OCI-LY1 (cell line): ENCODE results near the gene RASD1.

Experiments
- H2AFZ ChIP-seq: fragments of 200-600 bp; sonication (generic), shearing (Covaris generic); 2 replicates; pipeline ENCODE4 v1.6.0; 2014; ENCODE audit warnings: antibody characterized with exemption, mild to moderate bottlenecking, low read length
- H3F3A ChIP-seq: fragments of 200-600 bp; sonication (generic), shearing (Covaris generic); 2 replicates; pipeline ENCODE4 v1.6.0; 2014; ENCODE audit warnings: mild to moderate bottlenecking, antibody characterized with exemption, low read length, moderate library complexity; ENCODE audit not compliant: insufficient read depth
- H3K27ac ChIP-seq: fragments of 200-600 bp; sonication (generic); 2 replicates; pipeline ENCODE4 v1.5.1; 2014; ENCODE audit warnings: low read length, mixed run types, mild to moderate bottlenecking, low read depth; ENCODE audit not compliant: poor library complexity, severe bottlenecking
- H3K27me3 ChIP-seq: fragments of 200-600 bp; sonication (generic); 2 replicates; pipeline ENCODE4 v1.6.0; 2014; ENCODE audit warnings: antibody characterized with exemption, mild to moderate bottlenecking, low read length, moderate library complexity; ENCODE audit not compliant: insufficient read depth
- H3K36me3 ChIP-seq: fragments of 200-600 bp; sonication (generic); 2 replicates; pipeline ENCODE4 v1.6.1; 2014; ENCODE audit warnings: mild to moderate bottlenecking, antibody characterized with exemption, low read length, moderate library complexity, mixed read lengths; ENCODE audit not compliant: insufficient read depth
- H3K4me1 ChIP-seq: fragments of 200-600 bp; sonication (generic); 2 replicates; pipeline ENCODE4 v1.5.1; 2014; ENCODE audit warnings: mild to moderate bottlenecking, low read length, moderate library complexity; ENCODE audit not compliant: insufficient read depth, severe bottlenecking
- H3K4me2 ChIP-seq: fragments of 200-600 bp; sonication (generic), shearing (Covaris generic); 2 replicates; pipeline ENCODE4 v1.6.1; 2014; ENCODE audit warnings: low read length
- H3K4me3 ChIP-seq: fragments of 200-600 bp; sonication (generic); 2 replicates; pipeline ENCODE4 v1.5.1; 2014; ENCODE audit warnings: low read length, low read depth, mild to moderate bottlenecking, mixed read lengths; ENCODE audit not compliant: poor library complexity, severe bottlenecking
- H3K79me2 ChIP-seq: fragments of 200-600 bp; shearing (Covaris generic); 2 replicates; pipeline ENCODE4 v1.6.1; 2016; ENCODE audit warnings: mixed run types, low read length, mixed read lengths; ENCODE audit not compliant: insufficient read depth
- H3K9ac ChIP-seq: fragments of 200-600 bp; sonication (generic), shearing (Covaris generic); 2 replicates; pipeline ENCODE4 v1.6.1; 2014; ENCODE audit warnings: mild to moderate bottlenecking, low read length, mixed read lengths
- H3K9me2 ChIP-seq: fragments of 200-600 bp; sonication (generic), shearing (Covaris generic); 2 replicates; pipeline ENCODE4 v1.6.1; 2014; ENCODE audit warnings: low read depth, mild to moderate bottlenecking, low read length, mixed read lengths
- H3K9me3 ChIP-seq: fragments of 200-600 bp; shearing (Covaris generic); 2 replicates; pipeline ENCODE4 v1.6.1; 2014; ENCODE audit warnings: low read length, mixed read lengths
- H4K20me1 ChIP-seq: fragments of 200-600 bp; sonication (generic), shearing (Covaris generic); 2 replicates; pipeline ENCODE4 v1.6.0; 2016; ENCODE audit warnings: mild to moderate bottlenecking, low read length; ENCODE audit not compliant: insufficient read depth
- EZH2 ChIP-seq: fragments of 200-600 bp; sonication (generic), shearing (Covaris generic); IDR thresholded peaks from 2 replicates; pipeline ENCODE4 v1.8.0; 2017; ENCODE audit warnings: borderline replicate concordance, mixed run types, mild to moderate bottlenecking, antibody characterized with exemption, low read length, moderate library complexity, mixed read lengths
- TF ChIP-seq, protein P1 (sequence below): fragments of 200-600 bp; sonication (generic), shearing (Covaris generic); IDR thresholded peaks from 2 replicates; pipeline ENCODE4 v1.5.1; 2017; ENCODE audit warnings: mild to moderate bottlenecking, antibody characterized with exemption, low read length, moderate library complexity, mixed read lengths

Gene RASD1

DNA sequence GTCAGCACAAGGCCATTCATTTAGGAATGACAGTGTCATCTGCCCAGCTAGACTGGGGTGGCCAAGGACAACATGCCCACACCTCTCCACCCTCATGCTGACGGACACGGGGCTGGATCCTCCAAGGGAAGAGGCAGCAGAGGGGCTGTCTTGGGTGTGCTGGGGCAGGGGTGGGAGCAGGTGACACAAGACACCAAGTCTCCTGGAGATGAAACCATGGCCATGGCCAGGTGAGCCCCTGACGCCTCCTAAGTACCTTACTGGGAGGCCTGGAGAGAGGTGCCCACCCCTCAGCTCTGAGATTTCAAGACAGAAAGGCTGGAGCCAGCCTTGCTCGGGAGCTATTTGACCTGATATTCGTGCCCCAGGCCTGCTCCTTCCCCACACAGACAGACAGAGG is 9.0 kb upstream of the RASD1 start:
- no peaks in the 10 kb centered on the region for H3K4me1 ChIP-seq
- no peak overlapping the region for H2AFZ ChIP-seq
- no peaks in the 10 kb centered on the region for H3F3A ChIP-seq
- H3K9me2 ChIP-seq, result no peaks in the 10 kb centered on the region
- H3K27me3 ChIP-seq, result no peaks in the 10 kb centered on the region
- H4K20me1 ChIP-seq, result no peaks in the 10 kb centered on the region
- TF ChIP-seq, protein P1, sequence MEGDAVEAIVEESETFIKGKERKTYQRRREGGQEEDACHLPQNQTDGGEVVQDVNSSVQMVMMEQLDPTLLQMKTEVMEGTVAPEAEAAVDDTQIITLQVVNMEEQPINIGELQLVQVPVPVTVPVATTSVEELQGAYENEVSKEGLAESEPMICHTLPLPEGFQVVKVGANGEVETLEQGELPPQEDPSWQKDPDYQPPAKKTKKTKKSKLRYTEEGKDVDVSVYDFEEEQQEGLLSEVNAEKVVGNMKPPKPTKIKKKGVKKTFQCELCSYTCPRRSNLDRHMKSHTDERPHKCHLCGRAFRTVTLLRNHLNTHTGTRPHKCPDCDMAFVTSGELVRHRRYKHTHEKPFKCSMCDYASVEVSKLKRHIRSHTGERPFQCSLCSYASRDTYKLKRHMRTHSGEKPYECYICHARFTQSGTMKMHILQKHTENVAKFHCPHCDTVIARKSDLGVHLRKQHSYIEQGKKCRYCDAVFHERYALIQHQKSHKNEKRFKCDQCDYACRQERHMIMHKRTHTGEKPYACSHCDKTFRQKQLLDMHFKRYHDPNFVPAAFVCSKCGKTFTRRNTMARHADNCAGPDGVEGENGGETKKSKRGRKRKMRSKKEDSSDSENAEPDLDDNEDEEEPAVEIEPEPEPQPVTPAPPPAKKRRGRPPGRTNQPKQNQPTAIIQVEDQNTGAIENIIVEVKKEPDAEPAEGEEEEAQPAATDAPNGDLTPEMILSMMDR, result no peak
- no peak for TF ChIP-seq EZH2
- no peaks in the 10 kb centered on the region for H3K79me2 ChIP-seq
- no peak overlapping the region for H3K4me2 ChIP-seq
- H3K27ac ChIP-seq, result no peak overlapping the region
- H3K9me3 ChIP-seq, result no peaks in the 10 kb centered on the region
- no peaks in the 10 kb centered on the region for H3K36me3 ChIP-seq
- no peak overlapping the region for H3K9ac ChIP-seq
- H3K4me3 ChIP-seq, result no peak overlapping the region

DNA sequence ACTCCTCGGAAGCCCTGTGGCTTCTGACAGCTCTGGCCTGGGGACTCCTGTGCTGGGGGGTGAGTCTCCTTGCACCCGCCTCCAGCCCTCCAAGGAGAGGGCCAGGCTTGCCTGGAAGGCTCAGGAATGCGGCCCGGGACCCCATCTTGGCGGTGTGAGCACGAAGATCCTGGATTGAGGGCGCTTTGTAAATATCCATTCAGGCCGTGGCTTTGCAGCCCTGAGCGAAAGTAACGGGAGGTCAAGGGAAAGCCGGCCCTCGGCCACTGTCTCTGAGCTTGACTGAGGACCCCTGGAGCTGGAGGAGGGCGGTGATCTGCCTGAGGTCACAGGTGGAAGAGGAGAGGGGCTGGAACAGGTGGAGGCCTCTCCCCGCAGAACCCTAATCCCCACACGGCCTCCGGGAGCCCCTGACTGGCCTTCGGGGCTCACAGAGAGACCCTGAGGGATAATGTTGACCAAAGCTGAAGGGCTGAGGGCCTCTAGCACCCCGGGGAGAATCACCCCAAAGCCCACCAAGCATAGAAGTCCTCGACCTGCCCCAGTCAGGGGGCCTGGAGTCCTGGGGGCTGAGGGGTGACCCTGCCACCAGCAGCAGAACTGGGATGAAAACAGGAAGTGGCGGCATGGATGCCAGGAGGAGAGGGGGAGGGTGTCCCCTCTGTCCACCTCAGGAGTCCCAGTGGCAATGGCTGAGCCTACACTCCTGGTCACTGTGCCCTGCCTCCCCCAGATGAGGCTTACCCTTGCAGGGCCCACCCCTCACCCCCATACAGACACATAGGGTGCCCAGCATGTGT is 8.3 kb upstream of the RASD1 start:
- Histone ChIP-seq H3K4me1 (no peaks in the 10 kb centered on the region), H2AFZ (no peak overlapping the region), H3K27ac (no peak overlapping the region), H4K20me1 (no peaks in the 10 kb centered on the region), H3K27me3 (no peaks in the 10 kb centered on the region), H3K79me2 (no peaks in the 10 kb centered on the region), H3K9ac (no peak overlapping the region), H3F3A (no peaks in the 10 kb centered on the region), H3K4me2 (no peak overlapping the region), H3K4me3 (no peak overlapping the region), H3K36me3 (no peaks in the 10 kb centered on the region), H3K9me2 (no peaks in the 10 kb centered on the region), H3K9me3 (no peaks in the 10 kb centered on the region)
- TF ChIP-seq, protein P1, result no peak
- TF ChIP-seq EZH2, result no peak

DNA sequence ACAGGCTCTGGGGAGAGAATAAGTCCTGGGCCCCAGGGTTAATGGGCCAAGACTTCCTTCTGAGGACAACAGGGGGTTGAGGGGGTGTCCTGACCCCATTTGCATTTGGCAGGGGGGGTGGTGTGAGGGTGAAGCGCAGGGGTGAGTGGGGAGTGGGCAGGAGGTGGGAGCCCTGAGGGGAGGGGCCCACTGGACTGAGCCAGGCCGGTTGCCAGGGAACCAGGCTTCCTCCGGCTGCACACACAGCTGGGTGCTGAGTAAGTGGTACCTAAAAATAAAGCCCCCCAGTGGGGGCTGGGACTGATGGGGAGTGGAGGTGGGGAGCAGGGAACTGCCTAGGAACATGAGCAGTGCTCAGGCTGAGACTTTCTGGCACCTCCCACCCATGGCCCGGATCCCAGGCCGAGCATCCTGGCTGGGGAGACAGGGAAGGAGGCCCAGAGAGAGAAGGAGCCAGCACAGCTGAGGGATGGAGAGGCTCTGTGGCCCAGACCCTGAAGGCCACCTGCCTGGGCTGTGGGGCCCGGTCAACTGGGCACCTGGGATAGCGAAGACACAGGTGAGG is 7.5 kb upstream of the RASD1 start:
- H3K27ac ChIP-seq, result no peak overlapping the region
- H3K9ac ChIP-seq, result no peak overlapping the region
- H2AFZ ChIP-seq, result no peak overlapping the region
- no peaks in the 10 kb centered on the region for H4K20me1 ChIP-seq
- H3F3A ChIP-seq, result no peaks in the 10 kb centered on the region
- no peaks in the 10 kb centered on the region for H3K79me2 ChIP-seq
- H3K27me3 ChIP-seq, result no peaks in the 10 kb centered on the region
- no peaks in the 10 kb centered on the region for H3K36me3 ChIP-seq
- no peak overlapping the region for H3K4me3 ChIP-seq
- H3K4me2 ChIP-seq, result no peak overlapping the region
- no peaks in the 10 kb centered on the region for H3K9me2 ChIP-seq
- TF ChIP-seq, protein P1, result no peak
- no peak for TF ChIP-seq EZH2
- no peaks in the 10 kb centered on the region for H3K9me3 ChIP-seq
- no peaks in the 10 kb centered on the region for H3K4me1 ChIP-seq
